ENCODE measurements around the gene TBC1D14.
A peak's percentile ranks its signal among the peaks of the same experiment; 100 is the strongest.

Gene TBC1D14

DNA sequence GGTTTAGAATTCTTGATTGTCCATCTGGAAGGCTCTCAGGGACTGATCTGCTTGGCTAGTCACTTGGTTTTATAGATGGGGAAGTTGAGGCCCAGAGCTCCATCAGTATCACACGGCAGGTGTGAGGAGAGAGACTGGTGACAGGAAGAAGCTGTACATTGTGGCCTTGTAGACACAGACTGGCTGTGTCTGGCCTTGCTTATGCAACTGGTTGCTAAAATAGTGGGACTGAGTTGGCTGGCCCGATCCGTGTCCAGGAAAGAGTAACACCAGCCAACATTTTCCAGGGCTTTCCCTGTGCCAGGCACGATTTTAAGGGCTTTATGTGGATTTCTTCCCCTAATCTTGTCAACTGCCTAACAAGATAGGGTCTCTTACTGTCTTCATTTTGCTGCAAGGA, 2.8 kb downstream of the TBC1D14 start:
- H3K27ac ChIP-seq, result no peak overlapping the region

DNA sequence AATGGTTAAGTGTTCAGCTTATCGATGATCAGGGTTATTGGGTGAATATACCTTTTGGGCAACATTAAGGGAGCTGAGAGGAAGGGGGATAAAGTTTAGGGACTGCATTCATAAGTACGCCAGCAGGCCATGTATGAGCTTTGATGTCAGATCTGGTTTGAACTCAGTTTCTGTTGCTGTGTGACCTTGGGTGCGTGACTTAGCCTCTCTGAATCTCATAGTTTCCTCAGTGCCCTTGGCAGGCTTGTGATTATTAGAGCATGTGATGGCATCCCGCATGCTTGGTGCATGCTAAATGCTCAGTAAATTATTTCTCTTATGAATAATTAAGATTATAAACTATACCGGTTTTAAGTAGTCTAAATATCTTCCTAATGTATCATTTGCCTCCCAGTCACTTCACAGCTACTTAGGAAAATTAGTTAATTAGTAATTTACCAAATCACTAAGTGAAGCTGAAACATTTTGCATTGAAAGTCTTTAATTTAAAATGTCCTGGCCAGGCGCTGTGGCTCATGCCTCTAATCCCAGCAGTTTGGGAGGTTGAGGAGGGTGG, 3.8 kb downstream of the TBC1D14 start:
- TF ChIP-seq, protein P1, sequence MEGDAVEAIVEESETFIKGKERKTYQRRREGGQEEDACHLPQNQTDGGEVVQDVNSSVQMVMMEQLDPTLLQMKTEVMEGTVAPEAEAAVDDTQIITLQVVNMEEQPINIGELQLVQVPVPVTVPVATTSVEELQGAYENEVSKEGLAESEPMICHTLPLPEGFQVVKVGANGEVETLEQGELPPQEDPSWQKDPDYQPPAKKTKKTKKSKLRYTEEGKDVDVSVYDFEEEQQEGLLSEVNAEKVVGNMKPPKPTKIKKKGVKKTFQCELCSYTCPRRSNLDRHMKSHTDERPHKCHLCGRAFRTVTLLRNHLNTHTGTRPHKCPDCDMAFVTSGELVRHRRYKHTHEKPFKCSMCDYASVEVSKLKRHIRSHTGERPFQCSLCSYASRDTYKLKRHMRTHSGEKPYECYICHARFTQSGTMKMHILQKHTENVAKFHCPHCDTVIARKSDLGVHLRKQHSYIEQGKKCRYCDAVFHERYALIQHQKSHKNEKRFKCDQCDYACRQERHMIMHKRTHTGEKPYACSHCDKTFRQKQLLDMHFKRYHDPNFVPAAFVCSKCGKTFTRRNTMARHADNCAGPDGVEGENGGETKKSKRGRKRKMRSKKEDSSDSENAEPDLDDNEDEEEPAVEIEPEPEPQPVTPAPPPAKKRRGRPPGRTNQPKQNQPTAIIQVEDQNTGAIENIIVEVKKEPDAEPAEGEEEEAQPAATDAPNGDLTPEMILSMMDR (conservative IDR thresholded peaks at IDR 0.05), result no peak
- no peak overlapping the region for H3K27ac ChIP-seq

More for the DNA sequence above, 2.8 kb downstream of the TBC1D14 start:
- TF ChIP-seq, protein P1 (conservative IDR thresholded peaks at IDR 0.05), result no peak

- no peak overlapping the region for H3K27ac ChIP-seq
- TF ChIP-seq, protein P1 (conservative IDR thresholded peaks at IDR 0.05), result no peak
Measured at GRCh38 chr4:6914448-6914847, 4.8 kb downstream of the TBC1D14 start.

DNA sequence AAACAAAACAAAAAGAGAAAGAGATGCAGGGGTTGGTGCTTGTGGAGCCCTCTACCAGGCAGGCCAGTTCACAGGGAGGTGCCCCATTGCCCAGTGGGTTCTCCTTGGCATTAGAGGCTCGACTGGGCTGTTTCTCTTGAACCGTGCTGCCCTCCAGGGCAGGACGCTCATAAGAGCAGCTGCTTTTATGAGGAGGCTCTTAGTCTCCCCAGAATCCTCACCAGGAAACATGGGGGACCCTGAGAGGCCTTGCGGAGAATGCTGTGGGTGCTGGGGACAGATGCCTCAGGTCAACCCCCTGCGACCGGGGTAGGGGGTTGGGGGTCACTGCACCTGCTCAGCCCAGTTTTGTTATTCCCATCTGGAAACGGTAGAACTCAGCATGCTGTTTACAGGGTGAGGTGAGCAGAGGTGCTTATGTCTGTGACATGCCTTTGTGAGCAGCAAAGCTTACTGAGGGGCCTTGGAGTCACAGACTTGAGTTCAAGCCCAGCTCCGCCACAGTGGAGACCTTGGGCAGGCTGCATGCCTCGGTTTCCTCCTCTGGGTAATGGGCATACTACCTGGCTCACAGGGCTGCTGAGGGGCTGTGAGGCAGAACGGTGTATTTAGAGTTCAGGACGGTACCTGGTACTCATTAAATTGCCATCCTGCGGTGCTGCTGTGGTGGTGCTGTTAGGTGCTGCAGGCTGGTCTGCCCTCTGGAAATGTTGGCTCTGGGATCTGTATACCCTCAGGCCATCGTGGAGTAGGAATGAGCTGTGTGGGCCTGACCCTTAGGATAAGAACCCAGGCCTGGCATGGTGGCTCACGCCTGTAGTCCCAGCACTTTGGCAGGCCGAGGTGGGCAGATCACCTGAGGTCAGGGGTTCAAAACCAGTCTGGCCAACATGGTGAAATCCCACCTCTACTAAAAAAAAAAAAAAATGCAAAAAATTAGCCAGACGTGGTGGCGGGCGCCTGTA, 5.7 kb downstream of the TBC1D14 start:
- TF ChIP-seq, protein P1 (conservative IDR thresholded peaks at IDR 0.05), result no peak
- no peak overlapping the region for H3K27ac ChIP-seq

GRCh38 chr4:6916069-6916586, 6.5 kb downstream of the TBC1D14 start:
- TF ChIP-seq, protein P1 (conservative IDR thresholded peaks at IDR 0.05), result no peak
- H3K27ac ChIP-seq, result no peak overlapping the region

DNA sequence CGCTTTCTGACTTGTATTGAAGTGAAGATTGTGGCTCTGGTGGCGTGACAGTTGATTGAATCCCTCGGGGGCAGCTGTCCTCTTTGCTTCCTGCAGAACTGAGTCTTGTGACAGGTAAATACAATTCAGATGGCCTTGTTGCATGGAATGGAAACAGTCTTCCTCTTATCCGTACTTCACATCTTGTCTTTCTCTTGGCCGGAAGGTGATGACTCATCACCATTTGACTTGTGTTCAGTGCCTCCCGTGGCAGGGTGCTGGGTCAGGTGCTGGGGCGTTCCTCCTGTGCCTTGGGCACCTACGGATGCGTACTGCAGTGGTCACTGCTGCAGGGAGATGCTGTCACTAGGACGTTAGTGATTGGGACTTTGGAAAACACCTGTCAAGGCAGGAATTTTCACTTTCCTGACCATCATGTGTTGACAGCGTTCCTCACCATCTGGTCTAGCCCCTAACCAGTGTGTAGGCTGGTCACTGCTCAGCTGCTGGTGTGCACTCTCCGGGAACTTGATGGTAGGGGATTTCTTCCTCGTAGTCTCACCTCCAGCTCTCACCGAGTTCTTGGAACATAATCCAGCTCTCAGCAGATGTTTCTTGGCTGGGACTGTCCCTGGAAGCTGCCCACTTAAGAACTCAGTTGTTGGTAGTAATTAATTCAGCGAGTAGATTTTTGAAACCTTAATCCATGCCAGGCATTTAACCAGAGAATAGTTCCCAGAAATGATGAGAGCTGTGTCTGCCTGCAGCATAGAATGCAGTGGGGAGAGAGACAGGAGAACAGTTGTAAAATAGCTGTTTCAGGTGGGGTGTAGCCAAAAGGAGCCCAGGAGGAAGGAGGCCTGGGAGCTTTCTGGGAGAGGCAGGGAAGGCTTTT, 7.2 kb downstream of the TBC1D14 start:
- peak overlapping the region; percentile 76 for H3K27ac ChIP-seq
- TF ChIP-seq, protein P1 (conservative IDR thresholded peaks at IDR 0.05), result no peak

All from VCaP (cell line).